LoVo (cell line): ENCODE results near the gene SLC27A3.
A peak's percentile ranks its signal among the peaks of the same experiment; 100 is the strongest.

Experiments
- DNase-seq: peaks from one replicate; pipeline ENCODE4 v3.0.0-alpha.2; 2016; ENCODE audit warnings: low spot score

SLC27A3 gene

DNA sequence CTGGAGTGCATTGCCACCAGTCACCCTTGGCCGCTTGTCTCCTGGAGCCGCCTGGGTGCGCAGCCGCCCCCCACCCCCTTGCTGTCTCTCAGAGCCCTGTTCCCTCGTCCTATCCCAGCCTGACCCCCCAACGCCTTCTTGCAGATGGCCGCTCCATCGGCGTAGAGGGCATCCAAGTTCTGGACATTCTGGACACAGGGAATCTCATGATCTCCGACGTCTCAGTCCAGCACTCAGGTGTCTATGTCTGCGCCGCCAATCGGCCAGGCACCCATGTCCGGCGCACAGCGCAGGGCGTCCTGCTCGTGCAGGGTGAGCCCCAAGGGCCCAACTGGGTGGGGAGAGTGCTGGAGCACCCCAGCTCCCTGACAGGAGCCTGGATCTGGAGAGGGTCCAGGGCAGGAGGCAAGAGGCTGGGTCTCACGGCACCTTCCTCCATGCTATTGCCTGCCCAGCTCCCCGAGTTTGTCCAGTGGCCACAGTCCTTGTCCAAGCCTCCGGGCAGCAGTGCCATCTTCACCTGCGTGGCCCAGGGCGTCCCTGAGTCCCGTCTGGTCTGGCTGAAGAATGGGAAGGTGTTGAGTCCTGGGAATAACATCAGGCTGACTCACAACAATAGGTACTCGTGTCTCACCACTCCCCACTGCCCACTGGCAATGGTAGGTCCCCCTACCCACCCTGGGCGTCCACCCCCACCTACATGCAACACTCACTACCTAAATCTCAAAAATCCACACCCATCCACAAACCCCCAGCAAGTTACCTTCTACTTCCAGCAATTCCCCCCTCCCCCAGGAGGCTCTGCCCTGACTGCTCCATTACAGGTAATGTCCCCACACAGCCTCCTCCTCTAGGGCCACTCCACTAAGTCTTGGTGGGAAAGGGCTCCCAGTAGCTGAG lies 24.6 kb downstream of the SLC27A3 start:
- DNase-seq = no peak

DNA sequence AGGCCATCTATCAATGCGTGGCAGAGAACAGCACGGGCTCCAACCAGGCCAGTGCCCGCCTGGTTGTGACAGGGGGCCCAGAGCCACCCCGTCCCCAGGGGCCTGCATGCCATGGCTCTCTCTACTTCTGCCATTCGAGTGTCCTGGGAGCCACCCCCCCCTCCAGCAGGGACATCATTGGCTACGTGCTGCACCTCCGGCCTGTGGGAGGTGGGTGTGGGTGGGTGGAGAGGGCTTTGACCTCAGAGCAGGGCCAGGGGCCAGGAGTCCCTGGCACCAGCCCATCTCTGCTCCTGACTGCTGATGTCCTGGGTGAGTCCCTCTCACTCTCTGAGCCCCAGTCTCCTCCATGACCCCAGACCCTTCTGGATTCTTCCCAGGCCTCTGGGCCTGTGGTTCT lies 25.3 kb downstream of the SLC27A3 start:
- DNase-seq = no peak

DNA sequence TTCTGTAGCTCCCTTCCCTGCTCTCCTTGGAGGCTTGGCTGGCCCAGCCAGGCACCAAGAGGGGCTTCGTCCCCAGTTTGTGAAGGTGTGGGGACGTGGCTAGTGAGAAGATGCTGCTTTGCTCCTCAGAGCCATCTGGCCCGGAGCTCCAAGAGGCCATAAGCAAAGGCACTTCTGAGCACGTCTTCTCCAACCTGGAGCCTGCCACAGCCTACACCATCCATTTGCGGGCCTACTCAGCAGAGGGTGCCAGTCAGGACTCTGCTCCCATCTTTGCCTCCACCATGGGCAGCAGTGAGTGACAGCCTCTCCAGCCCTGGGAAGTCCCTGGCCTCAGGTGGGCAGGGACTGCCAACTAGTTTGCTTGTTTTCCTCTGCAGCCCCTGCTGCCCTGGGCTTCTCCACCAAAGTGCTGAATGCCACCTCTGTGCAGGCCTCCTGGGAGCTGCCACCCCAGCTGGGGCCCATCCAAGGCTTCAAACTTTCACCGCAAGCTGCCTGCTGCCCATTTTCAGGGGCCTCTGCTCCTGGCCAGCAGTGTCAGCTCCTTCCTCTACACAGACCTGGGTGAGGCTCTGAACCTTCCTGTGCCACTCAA lies 25.9 kb downstream of the SLC27A3 start:
- no peak for DNase-seq

DNA sequence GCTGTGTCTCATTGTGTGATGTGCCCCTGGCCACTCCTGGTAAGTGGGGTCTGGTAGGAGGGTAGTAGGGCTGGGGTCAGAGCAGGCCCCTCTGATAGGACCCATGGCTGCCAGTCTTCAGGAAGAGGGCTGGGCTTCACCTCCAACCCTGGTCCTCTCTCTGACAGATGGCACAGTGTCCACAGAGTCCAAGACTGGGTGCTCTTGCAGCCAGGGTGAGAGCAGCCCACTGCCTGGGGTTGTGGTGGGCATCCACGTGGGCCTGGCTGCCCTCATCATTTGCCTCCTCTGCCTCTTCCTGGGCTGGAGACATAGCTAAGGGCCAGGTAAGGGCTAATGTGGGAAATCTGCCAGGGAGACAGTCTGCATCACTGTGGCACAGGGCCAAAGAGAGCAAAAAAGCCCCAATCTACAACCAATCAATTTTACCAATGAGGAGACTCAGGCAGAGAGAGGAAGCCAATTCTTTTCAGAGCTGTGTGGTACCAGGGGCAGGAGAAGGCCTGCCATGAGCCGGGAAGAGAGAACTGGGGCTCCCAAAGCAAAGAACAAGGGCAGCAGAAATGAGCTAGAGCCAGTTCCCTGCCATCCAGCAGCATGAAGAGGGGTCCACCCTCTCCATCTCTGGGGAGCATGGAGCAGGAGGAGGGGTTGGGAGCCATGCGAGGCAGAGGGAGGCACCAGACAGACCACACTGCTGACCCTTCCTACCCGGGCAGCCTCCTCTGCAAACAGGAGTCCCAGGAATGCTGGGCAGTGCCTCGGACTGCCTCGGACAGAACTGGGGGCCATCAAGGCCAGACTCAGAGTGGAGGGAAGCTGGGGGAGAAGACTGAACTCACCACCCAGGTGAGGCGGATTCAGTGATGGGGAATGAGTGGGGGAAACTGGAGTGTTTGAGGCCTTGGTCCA lies 26.8 kb downstream of the SLC27A3 start:
- DNase-seq = no peak

DNA sequence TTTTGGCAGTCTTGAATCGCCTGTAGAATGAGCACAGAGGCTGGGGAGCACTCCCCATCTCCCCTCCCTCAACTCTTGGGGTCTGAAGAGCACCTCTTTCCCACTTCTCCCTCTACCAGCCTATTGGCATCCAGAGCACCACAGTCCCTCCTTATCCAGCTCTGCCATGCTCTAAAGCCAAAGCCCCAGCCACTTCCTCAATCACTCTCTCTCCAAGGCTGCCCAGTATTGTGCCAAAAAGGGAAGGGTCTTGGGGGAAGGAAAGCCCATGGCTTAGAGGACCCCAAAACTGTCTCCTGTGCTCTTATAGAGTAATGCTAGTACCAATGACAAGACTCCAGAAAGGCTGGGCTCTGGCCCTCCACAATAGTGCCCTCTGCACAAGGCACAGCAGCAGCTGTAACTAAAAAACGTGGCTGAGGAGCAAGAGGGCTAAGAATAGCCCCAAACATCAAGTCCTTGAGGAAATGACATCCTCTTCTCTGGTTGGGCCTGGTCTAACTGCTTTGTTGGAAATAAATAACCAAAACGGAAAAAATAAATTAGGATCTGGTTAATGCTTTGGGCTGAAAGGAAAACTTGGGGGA lies 28.4 kb downstream of the SLC27A3 start:
- DNase-seq = no peak

DNA sequence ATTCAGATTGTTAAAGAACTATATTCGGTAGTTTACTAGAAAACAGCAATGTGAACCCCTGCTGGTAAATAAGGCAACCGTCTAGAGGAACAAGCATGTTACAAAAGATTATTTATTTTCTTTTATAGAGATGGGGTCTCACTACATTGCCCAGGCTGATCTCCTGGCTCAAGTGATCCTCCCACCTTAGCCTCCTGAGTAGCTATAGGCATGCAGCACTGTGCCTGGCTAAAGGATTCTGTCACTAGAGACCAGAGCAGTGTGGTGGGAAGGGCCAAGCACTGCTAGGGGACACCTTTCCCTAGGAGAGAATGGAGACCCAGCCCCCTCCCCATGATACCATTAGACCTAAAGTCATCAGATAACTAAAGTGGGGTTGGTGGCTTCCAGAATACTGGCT lies 28.9 kb downstream of the SLC27A3 start:
- DNase-seq = no peak

DNA sequence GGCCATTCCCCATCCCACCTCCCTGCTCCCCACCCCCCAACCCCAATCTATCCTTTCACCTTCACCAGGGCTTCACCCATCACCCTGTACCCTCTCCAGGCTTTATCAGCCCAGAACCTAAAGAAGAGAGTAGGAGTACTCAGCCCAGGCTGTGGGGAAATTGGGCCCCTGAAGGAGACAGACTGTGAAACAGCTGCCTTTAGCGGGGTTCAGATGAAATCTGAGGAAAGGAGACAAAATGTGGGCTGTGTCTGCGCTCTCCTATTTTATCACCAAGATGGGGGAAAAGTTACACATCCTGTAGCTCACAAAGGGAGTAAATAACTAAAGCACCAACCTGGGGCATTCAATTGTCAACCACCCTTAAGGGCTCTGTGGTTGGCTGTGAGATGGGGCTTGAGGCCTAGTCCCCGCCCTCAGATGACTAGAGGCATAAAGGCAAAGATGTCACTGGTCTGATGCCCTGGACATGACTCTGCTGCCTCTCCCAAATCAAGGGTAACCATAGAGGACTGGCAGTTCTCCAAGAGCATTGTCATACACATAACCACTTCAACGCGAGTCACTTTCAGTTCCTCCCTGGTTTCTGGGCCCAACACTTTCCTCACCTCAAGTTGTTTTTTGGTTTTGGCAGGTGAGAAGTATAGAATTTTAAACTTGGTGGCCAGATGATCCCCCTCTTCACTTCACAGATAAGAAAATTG lies 30.0 kb downstream of the SLC27A3 start:
- DNase-seq = peak; percentile 73

DNA sequence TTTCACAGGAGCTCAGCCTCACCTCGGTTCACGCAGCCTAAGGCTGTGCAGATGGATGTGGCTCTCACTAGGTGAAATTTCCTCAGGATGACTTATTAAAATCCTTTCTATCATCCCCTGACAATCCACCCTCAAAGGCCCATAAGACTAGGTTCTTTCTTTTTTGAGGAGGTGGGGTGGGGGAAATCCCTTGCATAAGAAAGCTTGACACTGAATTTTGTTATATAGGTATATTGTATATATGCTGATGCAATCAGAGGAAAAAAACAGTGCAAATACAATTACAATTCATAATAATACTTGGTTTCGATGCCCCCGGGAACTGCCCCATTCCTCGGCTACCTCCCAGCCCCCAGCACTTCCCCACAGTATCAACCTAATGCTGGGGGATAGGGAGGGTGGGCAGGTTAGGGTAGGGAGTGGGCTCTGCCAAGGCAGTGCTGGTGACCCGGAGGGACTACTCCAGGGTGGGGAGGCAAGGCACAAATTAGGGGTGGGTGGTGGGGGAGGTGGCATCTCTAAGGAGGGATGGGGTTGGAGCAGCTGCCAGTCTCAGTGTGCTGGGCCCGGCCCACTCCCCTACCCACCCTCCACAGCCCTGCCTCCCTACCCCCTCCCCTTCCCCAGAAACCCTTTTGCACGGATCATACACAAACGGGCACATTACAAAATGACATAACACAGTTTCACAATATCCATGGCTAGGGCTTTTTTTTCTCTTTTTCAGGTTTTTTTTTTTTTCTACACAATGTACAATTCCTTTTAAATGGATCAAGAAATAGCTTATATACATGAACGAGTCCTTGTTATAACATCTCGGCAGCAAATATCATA lies 30.9 kb downstream of the SLC27A3 start:
- DNase-seq = no peak

DNA sequence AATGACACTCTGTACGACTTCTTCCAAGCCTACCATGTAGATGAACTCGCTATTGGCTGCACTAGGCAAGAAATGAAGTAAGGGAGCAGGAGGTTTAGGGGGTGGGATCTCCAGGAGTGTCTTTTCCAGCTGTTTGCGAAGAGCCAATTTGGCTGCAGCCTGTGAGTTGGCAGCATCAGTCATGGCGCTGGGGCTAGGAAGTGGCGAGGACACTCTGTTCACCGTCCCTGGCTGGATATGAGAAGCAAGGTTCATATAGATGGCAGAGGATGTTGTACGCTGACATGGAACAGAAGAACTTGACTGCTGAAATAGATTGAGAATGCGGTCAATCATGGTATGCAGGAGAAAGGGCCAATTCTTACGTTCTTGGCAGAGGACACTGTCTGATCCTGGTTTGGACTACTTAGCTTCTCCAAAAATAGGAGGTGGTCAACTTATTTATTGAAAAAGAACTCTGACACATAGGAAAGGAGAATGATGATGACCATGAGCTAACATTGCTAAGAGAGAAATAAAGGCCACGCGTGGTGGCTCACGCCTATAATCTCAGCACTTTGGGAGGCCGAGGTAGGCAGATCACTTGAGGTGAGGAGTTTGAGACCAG lies 41.2 kb downstream of the SLC27A3 start:
- no peak for DNase-seq

DNA sequence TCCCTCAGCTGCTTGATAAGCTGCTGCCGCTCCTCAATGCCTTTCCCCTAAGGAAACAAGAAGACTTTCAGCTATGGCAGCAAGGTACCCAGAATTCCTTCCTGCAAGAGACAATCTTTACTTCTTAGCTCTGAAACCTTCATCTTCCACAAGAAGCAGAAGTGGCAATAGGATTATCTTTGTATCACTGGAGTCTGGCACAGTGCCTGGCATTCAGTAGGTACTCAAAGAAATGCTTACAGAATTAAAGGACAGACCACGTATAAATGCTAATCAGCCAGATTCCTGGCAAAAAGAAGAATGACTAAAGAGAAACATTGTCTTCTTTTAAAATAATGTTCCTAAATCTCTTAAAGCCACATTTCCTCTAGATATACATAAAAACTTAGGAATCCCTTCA lies 43.7 kb downstream of the SLC27A3 start:
- DNase-seq = no peak

DNA sequence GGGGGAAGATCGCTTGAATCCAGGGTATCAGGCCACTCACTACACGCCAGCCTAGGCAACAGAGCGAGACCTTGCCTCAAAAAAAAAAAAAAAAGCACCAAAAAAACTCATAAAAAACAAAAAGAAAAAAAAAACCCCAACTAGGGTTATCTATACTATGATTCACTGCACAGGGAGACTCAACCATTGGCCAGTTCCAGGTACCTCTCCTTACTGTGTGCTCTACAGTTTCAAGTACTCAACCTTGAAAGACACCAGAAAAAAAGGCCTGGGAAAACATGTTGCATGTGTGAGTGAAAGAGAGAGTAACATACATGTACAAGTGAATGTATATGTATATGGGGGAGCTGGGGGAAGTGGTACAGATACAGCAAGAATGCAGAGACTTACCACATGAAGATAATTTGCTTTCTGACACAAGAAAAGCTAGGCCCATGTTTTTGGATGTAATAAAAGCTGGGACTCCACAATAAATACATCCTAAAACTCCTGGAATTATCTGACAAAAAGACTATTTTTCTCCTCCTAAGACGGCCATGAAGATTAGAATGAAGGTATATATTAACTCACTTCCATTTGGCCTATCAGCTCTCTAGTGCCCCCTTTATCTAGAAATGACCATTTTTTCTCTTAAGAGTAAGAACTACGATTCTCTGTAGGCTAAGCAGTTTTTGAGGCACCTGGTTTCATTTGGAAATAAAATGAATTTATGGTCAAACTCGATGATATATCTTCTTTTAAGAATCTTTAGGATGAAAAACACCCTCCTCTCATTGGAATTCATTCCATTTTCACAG lies 52.2 kb downstream of the SLC27A3 start:
- no peak for DNase-seq
